Esophagus muscularis mucosa (tissue), 4 donors: Measurements from ENCODE around the gene USP48.
"Not testable (repeated sequence)": the region's sequence is repeated elsewhere in the genome, so short reads cannot be mapped to it uniquely, and the experiment has no call there.

Source experiments
- EP300 ChIP-seq: sonication (generic); formaldehyde crosslinking; IDR thresholded peaks from one replicate; pipeline ENCODE4 v1.6.1; 2017; ENCODE audit warnings: antibody characterized with exemption
- POLR2A ChIP-seq: fragments of 450-650 bp; IDR thresholded peaks from one replicate; pipeline ENCODE4 v1.6.1; 2017; ENCODE audit warnings: antibody characterized with exemption, moderate library complexity, mild to moderate bottlenecking, low read depth
- TF ChIP-seq, protein P1 (sequence below), 3 experiments: fragments of 200-600 bp in 2 of 3; fragments of 450-650 bp in 1 of 3; sonication (generic) in 2 of 3; IDR thresholded peaks; one replicate each; pipeline ENCODE4 v1.5.1; 2017 to 2019; ENCODE audit warnings: antibody characterized with exemption in 3 of 3, mild to moderate bottlenecking in 2 of 3, moderate library complexity in 1 of 3

DNA sequence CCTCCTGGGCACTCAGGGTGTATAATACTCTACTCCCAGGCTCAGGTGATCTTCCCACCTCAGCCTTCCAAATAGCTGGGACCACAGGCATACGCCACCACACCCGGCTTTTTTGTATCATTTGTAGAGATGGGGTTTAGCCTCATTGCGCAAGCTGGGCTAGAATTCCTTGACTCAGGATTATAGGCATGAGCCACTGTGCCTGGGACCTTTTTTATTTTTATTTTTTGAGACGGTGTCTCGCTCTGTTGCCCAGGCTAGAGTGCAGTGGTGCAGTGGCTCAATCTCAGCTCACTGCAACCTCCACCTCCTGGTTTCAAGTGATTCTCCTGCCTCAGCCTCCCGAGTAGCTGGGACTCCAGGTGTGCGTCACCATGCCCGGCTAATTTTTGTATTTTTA lies 15.8 kb downstream of the USP48 start:
- TF ChIP-seq POLR2A, EP300: not testable (repeated sequence)
- TF ChIP-seq, protein P1, sequence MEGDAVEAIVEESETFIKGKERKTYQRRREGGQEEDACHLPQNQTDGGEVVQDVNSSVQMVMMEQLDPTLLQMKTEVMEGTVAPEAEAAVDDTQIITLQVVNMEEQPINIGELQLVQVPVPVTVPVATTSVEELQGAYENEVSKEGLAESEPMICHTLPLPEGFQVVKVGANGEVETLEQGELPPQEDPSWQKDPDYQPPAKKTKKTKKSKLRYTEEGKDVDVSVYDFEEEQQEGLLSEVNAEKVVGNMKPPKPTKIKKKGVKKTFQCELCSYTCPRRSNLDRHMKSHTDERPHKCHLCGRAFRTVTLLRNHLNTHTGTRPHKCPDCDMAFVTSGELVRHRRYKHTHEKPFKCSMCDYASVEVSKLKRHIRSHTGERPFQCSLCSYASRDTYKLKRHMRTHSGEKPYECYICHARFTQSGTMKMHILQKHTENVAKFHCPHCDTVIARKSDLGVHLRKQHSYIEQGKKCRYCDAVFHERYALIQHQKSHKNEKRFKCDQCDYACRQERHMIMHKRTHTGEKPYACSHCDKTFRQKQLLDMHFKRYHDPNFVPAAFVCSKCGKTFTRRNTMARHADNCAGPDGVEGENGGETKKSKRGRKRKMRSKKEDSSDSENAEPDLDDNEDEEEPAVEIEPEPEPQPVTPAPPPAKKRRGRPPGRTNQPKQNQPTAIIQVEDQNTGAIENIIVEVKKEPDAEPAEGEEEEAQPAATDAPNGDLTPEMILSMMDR (IDR thresholded peaks at IDR 0.05), result not testable (repeated sequence)
